Ramos (cell line): ENCODE results near the gene GBGT1.
"Not testable (repeated sequence)": the region's sequence is repeated elsewhere in the genome, so short reads cannot be mapped to it uniquely, and the experiment has no call there.

Experiments
- in situ Hi-C: fragments of 300-500 bp; cut with MboI; formaldehyde crosslinking; loops from one replicate; pipeline ENCODE4 v1.14.3; 2022; ENCODE audit warnings: low sequenced_read_pairs; ENCODE audit not compliant: unreplicated experiment

Gene GBGT1

GRCh38 chr9:133163504-133164172 lies at the start of gene GBGT1:
Gene GBGT1, minus strand, starts transcription at chr9:133163914. Its CDS starts 1,502 bp downstream, at chr9:133162412.
- in situ Hi-C loops = no loop called here

DNA sequence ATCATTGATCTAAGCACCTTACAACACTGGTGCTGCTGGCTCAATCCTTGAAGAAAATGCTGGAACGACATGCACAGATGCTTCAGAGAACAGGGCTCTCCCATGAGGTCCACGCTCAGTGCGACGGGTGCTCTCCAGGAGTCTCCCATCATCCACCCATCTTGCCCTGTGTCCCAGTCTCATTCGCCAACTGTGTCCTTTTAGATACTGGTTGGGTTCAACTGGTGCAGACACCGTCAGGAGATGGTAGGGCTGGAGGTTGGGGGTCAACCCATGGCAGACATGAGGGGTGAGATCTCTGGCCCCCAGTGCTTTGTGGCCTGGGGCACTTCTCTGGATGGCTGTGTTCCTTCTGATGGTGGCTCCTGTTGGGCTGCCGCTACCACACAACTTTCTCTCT lies 46.9 kb upstream of the GBGT1 start:
- in situ Hi-C loops = no loop called here

DNA sequence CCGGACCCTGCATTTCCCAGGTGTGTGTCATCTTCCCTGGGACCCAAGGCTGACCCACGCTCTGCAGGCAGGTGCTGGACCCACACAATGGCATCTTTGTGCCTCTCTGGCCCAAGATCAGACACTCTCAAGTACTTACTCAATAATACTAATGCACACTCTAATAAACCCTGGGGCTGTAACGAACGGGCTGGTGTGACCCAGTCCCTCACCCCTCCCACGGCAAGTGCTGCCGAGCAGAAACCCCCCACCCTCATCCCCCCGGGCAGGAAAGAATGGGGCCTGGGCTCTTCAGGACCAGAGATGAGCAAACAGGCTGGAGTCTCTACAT lies 46.5 kb upstream of the GBGT1 start:
- in situ Hi-C loops = no loop called here

- in situ Hi-C loops = not testable (repeated sequence)
Measured at GRCh38 chr9:133209327-133210201, 45.9 kb upstream of the GBGT1 start.

- in situ Hi-C loops = not testable (repeated sequence)
Measured at GRCh38 chr9:133208880-133209300, 45.2 kb upstream of the GBGT1 start, which contains the start of gene OBP2B. Gene OBP2B, minus strand, starts transcription at chr9:133209250. Its CDS starts 51 bp downstream, at chr9:133209199.

DNA sequence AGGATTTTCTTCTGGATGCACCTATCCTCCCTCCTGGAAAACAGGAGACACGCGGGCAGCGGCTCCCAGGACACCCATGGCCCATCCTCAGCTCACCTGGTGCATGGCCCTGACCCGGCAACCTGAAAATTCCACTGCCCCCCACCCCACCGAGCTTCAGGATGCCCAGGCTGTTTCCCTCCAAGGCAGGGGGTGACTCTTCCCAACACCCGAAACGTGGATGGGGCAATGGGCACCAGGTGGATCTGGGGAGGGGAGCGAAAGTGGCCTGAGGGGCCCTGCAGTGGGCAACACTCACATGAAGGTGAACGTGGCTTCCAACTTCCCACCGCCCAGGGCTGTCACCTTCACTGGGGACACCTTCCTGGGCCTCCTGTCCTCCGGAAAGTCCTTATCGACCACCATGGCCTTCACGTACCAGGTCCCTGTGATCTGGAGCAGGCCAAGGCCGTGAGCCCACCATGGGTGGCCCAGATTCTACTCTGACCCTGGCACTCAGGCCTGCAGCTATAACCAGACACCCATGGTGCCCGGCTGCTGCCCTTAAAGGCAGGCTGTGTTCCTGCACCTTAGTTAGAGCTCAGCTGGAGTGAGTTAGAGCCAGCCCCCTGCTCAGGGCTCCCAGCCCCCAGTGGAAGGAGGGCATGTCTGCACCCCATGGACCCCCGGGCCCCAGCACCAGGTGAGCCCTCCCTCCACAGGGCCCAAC lies 44.6 kb upstream of the GBGT1 start:
- in situ Hi-C loops = not testable (repeated sequence)

GRCh38 chr9:133207540-133208170 lies 43.9 kb upstream of the GBGT1 start:
- in situ Hi-C loops = no loop called here

GRCh38 chr9:133207021-133207531 lies 43.4 kb upstream of the GBGT1 start:
- in situ Hi-C loops = no loop called here

DNA sequence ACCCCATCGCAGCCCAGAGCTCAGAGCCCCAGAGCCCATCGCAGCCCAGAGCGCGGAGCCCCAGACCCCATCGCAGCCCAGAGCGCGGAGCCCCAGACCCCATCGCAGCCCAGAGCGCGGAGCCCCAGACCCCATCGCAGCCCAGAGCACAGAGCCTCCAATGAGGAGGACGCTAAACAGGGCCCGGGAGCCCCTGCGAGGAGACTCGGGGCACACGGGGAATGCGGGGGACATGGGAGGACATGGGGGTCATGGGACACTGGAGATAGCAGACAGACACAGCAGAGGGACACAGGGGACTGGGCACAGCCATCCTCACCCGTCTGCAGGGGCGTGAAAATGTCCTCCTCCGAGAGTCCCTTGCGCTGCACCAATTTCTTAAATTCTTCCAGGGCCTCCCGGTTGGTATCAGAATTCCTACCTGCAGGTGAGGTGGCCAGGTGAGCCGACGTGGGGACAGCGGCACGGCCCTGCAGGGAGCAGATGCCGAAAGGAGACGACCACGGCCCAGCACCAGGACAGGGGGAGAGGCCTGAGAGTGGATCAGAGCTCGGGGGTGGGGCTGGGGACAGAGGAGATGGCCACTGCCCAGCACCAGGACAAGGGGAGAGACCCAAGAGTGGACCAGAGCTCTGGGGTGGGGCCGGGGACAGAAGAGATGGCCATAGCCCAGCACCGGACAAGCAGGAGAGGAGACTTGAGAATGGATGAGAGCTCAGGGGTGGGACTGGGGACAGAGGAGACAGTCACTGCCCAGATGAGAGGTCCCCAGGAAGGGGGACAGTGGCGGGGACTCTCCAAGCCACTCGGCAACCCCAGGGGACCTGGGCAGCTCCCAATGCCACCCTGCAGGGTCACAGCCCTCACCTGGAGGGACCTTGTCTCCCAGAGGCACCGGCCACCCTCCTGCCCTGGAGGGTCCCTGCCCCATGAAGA lies 42.5 kb upstream of the GBGT1 start:
- in situ Hi-C loops = no loop called here

- in situ Hi-C loops = not testable (repeated sequence)
Measured at GRCh38 chr9:133205481-133205887, 41.8 kb upstream of the GBGT1 start.

DNA sequence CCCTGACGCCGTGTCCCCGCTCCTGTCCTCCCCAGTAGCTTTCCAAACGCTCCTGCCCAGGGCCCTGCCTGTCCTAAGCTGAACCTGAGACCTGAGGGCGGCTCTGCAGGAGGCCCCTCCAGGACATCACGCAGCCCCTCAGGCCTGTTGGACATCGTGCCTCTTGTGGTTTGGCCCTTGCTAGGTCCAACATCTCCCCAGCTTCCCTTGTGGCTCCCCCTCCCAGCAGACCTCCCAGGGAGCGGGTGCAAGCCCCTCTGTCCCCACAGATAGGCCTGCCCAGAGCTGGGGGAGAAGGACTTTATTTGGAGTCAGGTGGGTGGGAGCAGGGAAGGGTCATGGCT lies 41.3 kb upstream of the GBGT1 start:
- in situ Hi-C loops = no loop called here

- in situ Hi-C loops = no loop called here
Measured at GRCh38 chr9:133204335-133204992, 40.8 kb upstream of the GBGT1 start.

DNA sequence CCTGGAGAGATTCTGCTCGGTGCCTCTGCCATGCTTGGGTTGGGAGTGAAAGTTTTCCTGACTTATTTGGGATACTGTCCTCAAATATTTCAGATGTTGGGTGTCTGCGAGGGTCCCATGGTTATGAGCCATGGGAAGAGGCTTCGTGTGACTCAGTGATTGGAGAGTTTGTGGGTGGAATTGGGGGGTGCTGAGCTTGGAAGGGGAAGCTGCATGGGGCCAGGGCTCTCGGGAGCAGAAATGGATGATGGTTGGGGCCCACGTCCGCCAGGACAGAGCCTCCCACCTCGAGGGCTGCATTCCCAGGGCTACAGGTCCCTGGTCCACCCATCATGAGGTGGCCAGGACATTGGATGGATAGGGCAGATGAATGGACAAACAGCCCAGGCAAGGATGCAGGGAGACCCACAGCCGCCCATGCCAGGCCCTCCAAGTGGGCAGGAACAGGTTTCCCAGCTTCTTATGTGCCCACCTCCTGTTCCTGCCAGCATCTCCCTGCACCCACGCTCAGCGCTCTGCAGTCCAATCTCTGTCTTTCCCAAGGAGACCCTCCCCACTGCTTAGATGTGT lies 39.9 kb upstream of the GBGT1 start:
- in situ Hi-C loops = no loop called here

DNA sequence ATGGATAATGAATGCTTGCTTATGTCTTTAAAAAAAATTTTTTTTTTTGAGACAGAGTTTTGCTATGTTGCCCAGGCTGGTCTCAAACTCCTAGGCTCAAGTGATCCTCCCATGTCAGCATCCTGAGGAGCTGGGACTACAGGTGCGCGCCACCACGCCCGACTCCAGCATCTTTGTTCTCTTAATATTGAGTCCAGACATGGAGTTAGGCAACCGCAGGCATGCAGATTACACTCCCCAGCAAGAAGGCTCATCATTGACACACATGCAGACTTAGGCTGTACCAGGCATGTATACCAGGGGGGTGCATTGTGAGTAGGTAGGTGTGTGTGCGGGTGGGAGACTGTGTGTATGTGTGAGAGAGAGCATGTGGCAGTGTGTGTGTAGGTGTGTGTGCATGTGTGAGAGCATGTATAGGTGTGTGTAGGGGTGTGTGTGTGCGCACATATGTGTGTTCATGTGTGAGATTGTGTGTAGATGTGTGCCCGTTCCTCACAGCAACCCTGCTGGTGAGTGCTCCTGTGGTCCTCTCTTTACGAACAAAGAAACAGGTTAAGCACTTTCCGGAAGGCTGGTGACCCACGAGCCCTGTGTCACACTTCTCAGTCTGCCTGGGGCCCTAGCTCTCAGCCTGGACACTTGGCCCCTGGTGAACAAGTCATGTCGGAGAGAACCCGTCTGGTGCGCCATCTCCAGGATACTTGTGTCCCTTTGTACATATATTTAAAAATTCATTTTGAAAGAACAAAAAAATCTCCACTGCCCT lies 39.2 kb upstream of the GBGT1 start:
- in situ Hi-C loops = no loop called here

DNA sequence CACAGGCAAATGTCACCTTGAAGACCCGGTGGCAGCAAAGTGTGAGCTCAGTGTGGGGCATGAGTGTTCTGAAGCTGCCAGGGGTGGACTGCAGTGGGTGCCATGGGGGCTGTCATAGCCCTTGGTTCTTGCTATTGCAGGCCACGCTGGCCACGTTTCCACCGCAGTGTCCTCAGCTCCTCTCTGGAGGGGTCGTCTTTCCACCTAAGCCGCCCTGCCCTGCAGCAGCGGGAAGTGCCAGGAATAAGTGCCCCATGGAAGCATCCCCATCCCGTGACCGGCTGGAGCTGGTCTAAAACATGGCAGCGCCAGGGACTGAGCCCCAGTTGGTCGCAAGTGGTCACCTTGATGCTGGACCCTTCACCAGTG lies 38.4 kb upstream of the GBGT1 start:
- in situ Hi-C loops = no loop called here

GRCh38 chr9:133201424-133202144 lies 37.9 kb upstream of the GBGT1 start:
- in situ Hi-C loops = no loop called here

- in situ Hi-C loops = no loop called here
Measured at GRCh38 chr9:133200631-133201030, 36.9 kb upstream of the GBGT1 start.
